Measurements from ENCODE around the gene SH3D21.

Gene SH3D21

DNA sequence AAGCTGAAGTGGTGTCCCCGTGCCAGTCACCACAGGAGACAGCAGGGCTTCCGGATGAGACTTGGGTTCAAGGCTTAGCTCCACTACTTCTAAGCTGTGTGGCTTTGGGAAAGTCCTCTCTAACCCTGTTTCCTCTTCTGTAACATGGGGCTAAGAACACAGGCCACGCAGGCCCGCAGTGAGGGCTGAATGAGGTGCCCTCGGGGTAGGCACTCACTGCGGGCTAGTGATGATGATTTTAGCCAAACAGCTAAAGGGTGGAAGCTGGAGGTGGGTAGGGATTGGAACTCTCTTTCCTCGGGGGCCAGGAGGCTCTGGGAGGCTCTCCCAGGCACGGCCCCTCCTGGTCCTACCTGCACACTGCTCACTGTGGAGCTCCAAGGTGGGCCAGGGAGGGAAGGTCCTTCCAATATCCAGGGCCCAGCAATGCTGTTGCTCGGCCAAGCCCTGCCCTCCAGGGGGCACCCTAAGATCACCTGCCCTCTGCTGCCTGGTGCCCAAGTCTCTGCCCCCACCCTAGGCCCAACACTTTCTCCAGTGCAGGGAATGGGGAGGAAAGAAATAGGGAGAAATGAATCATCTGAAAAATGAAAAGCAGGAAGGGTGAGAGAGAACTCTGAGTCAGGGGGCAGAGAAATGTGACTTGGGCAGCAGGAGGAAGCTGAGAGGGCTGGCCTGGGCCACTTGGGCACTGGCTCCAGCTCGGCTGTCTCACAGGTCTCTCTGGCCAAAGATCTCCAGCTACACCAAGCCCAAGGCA is 36.4 kb downstream of the SH3D21 start:
- no peak overlapping the region for H3K27ac ChIP-seq (replicated peaks; ENCODE audit: low read length)
- no peak overlapping the region for H3K14ac ChIP-seq (ENCODE audit: low read length)
- no peaks in the 10 kb centered on the region for H3K9me3 ChIP-seq (replicated peaks in 1 of 2; ENCODE audit: control insufficient read depth in 2 of 2, insufficient read depth in 1 of 2, low read depth in 1 of 2, low read length in 2 of 2)
- peak overlapping the region; percentile 17 for H3K18ac ChIP-seq (ENCODE audit: low read length)
- H3K4me3 ChIP-seq (ENCODE audit: low read length in 2 of 2) = no peak overlapping the region
- DNase-seq (ENCODE audit: low spot score) = no peak
- H2BK120ac ChIP-seq (ENCODE audit: low read depth, low read length) = no peak overlapping the region
- no peak overlapping the region for H2BK12ac ChIP-seq (ENCODE audit: low read length)
- H3K79me1 ChIP-seq (ENCODE audit: low read depth, low read length) = peaks cover 3% of the 10 kb centered on the region
- WGBS, 2 donors (ENCODE audit: extremely low coverage in 2 of 2, insufficient read length in 2 of 2, insufficient replicate concordance in 1 of 2) = no CpG with 5 or more reads among the region's 10 CpGs
- no peak overlapping the region for H2AFZ ChIP-seq (ENCODE audit: low read length)
- H2BK15ac ChIP-seq (ENCODE audit: low read length) = no peak overlapping the region
- no peak overlapping the region for H2BK5ac ChIP-seq (ENCODE audit: low read length)
- no peak overlapping the region for H4K8ac ChIP-seq (ENCODE audit: low read depth, low read length)
- peak overlapping the region; percentile 21 for H2AK5ac ChIP-seq (ENCODE audit: low read depth, low read length)
- H3K4me2 ChIP-seq (ENCODE audit: insufficient read depth, low read length, poor library complexity, severe bottlenecking) = no peak overlapping the region
- no peaks in the 10 kb centered on the region for H3K4me1 ChIP-seq (ENCODE audit: control insufficient read depth in 2 of 2, insufficient read depth in 1 of 2, low read depth in 1 of 2, low read length in 2 of 2)
- H3K27me3 ChIP-seq (ENCODE audit: control insufficient read depth in 3 of 3, insufficient read depth in 3 of 3, low read depth in 1 of 3, low read length in 3 of 3) = no peaks in the 10 kb centered on the region
- peaks cover 32 to 66% of the 10 kb centered on the region in 2 donors for H3K36me3 ChIP-seq (replicated peaks in 1 of 2; ENCODE audit: control insufficient read depth in 2 of 2, insufficient read depth in 2 of 2, low read length in 2 of 2)
- no peak overlapping the region for H3K4ac ChIP-seq (ENCODE audit: low read length)
- H4K91ac ChIP-seq (ENCODE audit: low read depth, low read length, poor library complexity) = no peak overlapping the region
- H3K23ac ChIP-seq (ENCODE audit: low read depth, low read length, poor library complexity) = no peak overlapping the region
- H3K9ac ChIP-seq (ENCODE audit: low read depth, low read length, poor library complexity) = peak overlapping the region; percentile 30

DNA sequence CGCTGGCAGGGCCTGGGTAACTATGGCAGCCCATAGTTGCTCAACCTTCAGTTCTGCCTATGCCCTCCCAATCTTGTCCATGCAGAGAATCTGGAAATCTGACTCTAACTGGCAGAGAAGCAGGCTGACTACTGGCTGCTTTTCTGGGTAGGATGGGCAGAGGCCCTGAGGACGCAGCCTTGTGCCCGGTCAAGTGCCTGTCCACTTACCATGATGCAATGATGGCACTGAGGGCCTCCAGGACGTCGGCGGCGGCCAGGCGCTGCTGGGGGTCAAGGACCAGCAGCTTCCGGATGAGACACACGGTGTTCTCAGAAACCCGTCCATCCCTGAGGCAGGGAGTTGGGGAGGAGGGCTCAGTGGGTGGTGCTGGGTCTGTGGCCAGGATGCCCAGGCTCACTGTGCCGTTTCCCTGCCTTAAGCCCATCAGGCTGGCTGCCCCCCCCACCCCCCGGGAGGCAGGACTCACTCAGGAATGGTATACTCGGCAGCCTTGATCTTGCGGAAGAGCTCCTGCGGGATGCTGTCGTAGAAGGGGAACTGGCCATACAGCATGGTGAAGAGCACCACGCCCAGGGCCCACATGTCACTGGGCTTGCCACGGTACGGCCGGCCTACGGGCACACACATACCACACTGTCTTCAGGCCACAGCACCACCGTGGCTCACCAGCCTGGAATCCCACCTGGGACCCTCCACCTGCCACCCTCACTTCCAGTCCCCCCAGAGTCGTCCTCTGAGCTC is 37.7 kb downstream of the SH3D21 start:
- no CpG with 5 or more reads among the region's 24 CpGs for WGBS, 2 donors (ENCODE audit: extremely low coverage in 2 of 2, insufficient read length in 2 of 2, insufficient replicate concordance in 1 of 2)
- H2BK120ac ChIP-seq (ENCODE audit: low read depth, low read length) = no peak overlapping the region
- no peak overlapping the region for H3K27ac ChIP-seq (replicated peaks; ENCODE audit: low read length)
- no peak overlapping the region for H2BK15ac ChIP-seq (ENCODE audit: low read length)
- H3K27me3 ChIP-seq (ENCODE audit: control insufficient read depth in 3 of 3, insufficient read depth in 3 of 3, low read depth in 1 of 3, low read length in 3 of 3) = no peaks in the 10 kb centered on the region
- H3K9me3 ChIP-seq (replicated peaks in 1 of 2; ENCODE audit: control insufficient read depth in 2 of 2, insufficient read depth in 1 of 2, low read depth in 1 of 2, low read length in 2 of 2) = peaks cover 0 to 1% of the 10 kb centered on the region in 2 donors
- H3K18ac ChIP-seq (ENCODE audit: low read length) = no peak overlapping the region
- H4K8ac ChIP-seq (ENCODE audit: low read depth, low read length) = no peak overlapping the region
- no peak for DNase-seq (ENCODE audit: low spot score)
- H2BK5ac ChIP-seq (ENCODE audit: low read length) = no peak overlapping the region
- H3K9ac ChIP-seq (ENCODE audit: low read depth, low read length, poor library complexity) = peak overlapping the region; percentile 30
- H3K4ac ChIP-seq (ENCODE audit: low read length) = no peak overlapping the region
- H2AK5ac ChIP-seq (ENCODE audit: low read depth, low read length) = no peak overlapping the region
- H3K23ac ChIP-seq (ENCODE audit: low read depth, low read length, poor library complexity) = peak overlapping the region; percentile 8
- H2BK12ac ChIP-seq (ENCODE audit: low read length) = no peak overlapping the region
- H3K4me1 ChIP-seq (ENCODE audit: control insufficient read depth in 2 of 2, insufficient read depth in 1 of 2, low read depth in 1 of 2, low read length in 2 of 2) = no peaks in the 10 kb centered on the region
- no peak overlapping the region for H3K4me2 ChIP-seq (ENCODE audit: insufficient read depth, low read length, poor library complexity, severe bottlenecking)
- no peak overlapping the region for H3K4me3 ChIP-seq (ENCODE audit: low read length in 2 of 2)
- no peak overlapping the region for H4K91ac ChIP-seq (ENCODE audit: low read depth, low read length, poor library complexity)
- peaks cover 3% of the 10 kb centered on the region for H3K79me1 ChIP-seq (ENCODE audit: low read depth, low read length)
- no peak overlapping the region for H3K14ac ChIP-seq (ENCODE audit: low read length)
- H3K36me3 ChIP-seq (replicated peaks in 1 of 2; ENCODE audit: control insufficient read depth in 2 of 2, insufficient read depth in 2 of 2, low read length in 2 of 2) = peaks cover 42 to 78% of the 10 kb centered on the region in 2 donors
- H2AFZ ChIP-seq (ENCODE audit: low read length) = no peak overlapping the region

- Histone ChIP-seq H3K4me3 (ENCODE audit: low read length in 2 of 2) (no peak overlapping the region), H3K14ac (ENCODE audit: low read length) (no peak overlapping the region), H3K18ac (ENCODE audit: low read length) (no peak overlapping the region), H2BK15ac (ENCODE audit: low read length) (no peak overlapping the region), H3K4ac (ENCODE audit: low read length) (no peak overlapping the region), H3K4me1 (ENCODE audit: control insufficient read depth in 2 of 2, insufficient read depth in 1 of 2, low read depth in 1 of 2, low read length in 2 of 2) (no peaks in the 10 kb centered on the region), H3K9ac (ENCODE audit: low read depth, low read length, poor library complexity) (no peak overlapping the region), H4K91ac (ENCODE audit: low read depth, low read length, poor library complexity) (no peak overlapping the region), H4K8ac (ENCODE audit: low read depth, low read length) (no peak overlapping the region), H3K4me2 (ENCODE audit: insufficient read depth, low read length, poor library complexity, severe bottlenecking) (no peak overlapping the region), H2BK120ac (ENCODE audit: low read depth, low read length) (no peak overlapping the region), H3K27me3 (ENCODE audit: control insufficient read depth in 3 of 3, insufficient read depth in 3 of 3, low read depth in 1 of 3, low read length in 3 of 3) (no peaks in the 10 kb centered on the region), H3K23ac (ENCODE audit: low read depth, low read length, poor library complexity) (peak overlapping the region; percentile 8), H2AFZ (ENCODE audit: low read length) (no peak overlapping the region), H2BK12ac (ENCODE audit: low read length) (no peak overlapping the region), H3K36me3 (replicated peaks in 1 of 2; ENCODE audit: control insufficient read depth in 2 of 2, insufficient read depth in 2 of 2, low read length in 2 of 2) (peaks cover 46 to 83% of the 10 kb centered on the region in 2 donors), H3K27ac (replicated peaks; ENCODE audit: low read length) (no peak overlapping the region), H3K79me1 (ENCODE audit: low read depth, low read length) (peaks cover 3% of the 10 kb centered on the region), H2AK5ac (ENCODE audit: low read depth, low read length) (no peak overlapping the region), H2BK5ac (ENCODE audit: low read length) (no peak overlapping the region), H3K9me3 (replicated peaks in 1 of 2; ENCODE audit: control insufficient read depth in 2 of 2, insufficient read depth in 1 of 2, low read depth in 1 of 2, low read length in 2 of 2) (peaks cover 0 to 1% of the 10 kb centered on the region in 2 donors)
- WGBS, 2 donors (ENCODE audit: extremely low coverage in 2 of 2, insufficient read length in 2 of 2, insufficient replicate concordance in 1 of 2) = no CpG with 5 or more reads among the region's 8 CpGs
- no peak for DNase-seq (ENCODE audit: low spot score)
Measured at GRCh38 chr1:36344395-36344680, 38.2 kb downstream of the SH3D21 start.

DNA sequence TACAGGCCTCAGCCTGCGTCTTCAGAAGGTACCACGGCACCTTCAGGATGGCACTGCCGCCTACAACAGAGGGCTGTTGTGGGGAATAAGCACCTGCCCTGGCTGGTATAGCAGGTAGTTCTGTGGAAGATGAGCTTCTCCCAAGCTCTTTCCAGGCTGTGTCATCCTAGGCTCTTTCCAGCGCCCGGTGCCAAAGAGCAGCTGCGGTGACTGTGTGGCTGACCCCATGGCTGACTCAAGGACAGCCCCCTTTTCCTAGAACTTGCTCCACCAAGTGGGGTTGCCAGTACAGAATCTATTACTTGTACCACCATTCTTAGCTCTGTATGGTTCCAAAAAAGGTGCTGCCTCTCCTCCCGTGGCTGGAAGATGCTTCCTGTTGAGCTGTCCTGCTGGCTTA is 39.2 kb downstream of the SH3D21 start:
- Histone ChIP-seq H3K27ac (replicated peaks; ENCODE audit: low read length) (no peak overlapping the region), H3K23ac (ENCODE audit: low read depth, low read length, poor library complexity) (no peak overlapping the region)

More for the DNA sequence above, 39.2 kb downstream of the SH3D21 start:
- WGBS, 2 donors (ENCODE audit: extremely low coverage in 2 of 2, insufficient read length in 2 of 2, insufficient replicate concordance in 1 of 2) = no CpG with 5 or more reads among the region's 7 CpGs
- Histone ChIP-seq H3K9me3 (replicated peaks in 1 of 2; ENCODE audit: control insufficient read depth in 2 of 2, insufficient read depth in 1 of 2, low read depth in 1 of 2, low read length in 2 of 2) (peaks cover 0 to 1% of the 10 kb centered on the region in 2 donors), H2AFZ (ENCODE audit: low read length) (no peak overlapping the region), H3K79me1 (ENCODE audit: low read depth, low read length) (peaks cover 3% of the 10 kb centered on the region), H3K4me3 (ENCODE audit: low read length in 2 of 2) (no peak overlapping the region), H4K91ac (ENCODE audit: low read depth, low read length, poor library complexity) (no peak overlapping the region), H2BK5ac (ENCODE audit: low read length) (no peak overlapping the region), H3K4ac (ENCODE audit: low read length) (no peak overlapping the region), H3K9ac (ENCODE audit: low read depth, low read length, poor library complexity) (no peak overlapping the region), H3K4me2 (ENCODE audit: insufficient read depth, low read length, poor library complexity, severe bottlenecking) (no peak overlapping the region), H2BK120ac (ENCODE audit: low read depth, low read length) (no peak overlapping the region), H3K27me3 (ENCODE audit: control insufficient read depth in 3 of 3, insufficient read depth in 3 of 3, low read depth in 1 of 3, low read length in 3 of 3) (no peaks in the 10 kb centered on the region), H4K8ac (ENCODE audit: low read depth, low read length) (no peak overlapping the region), H3K36me3 (replicated peaks in 1 of 2; ENCODE audit: control insufficient read depth in 2 of 2, insufficient read depth in 2 of 2, low read length in 2 of 2) (peaks cover 47 to 77% of the 10 kb centered on the region in 2 donors), H2BK12ac (ENCODE audit: low read length) (no peak overlapping the region), H3K14ac (ENCODE audit: low read length) (no peak overlapping the region), H3K18ac (ENCODE audit: low read length) (no peak overlapping the region), H3K4me1 (ENCODE audit: control insufficient read depth in 2 of 2, insufficient read depth in 1 of 2, low read depth in 1 of 2, low read length in 2 of 2) (peaks cover 2 to 4% of the 10 kb centered on the region in 2 donors), H2BK15ac (ENCODE audit: low read length) (no peak overlapping the region), H2AK5ac (ENCODE audit: low read depth, low read length) (no peak overlapping the region)
- DNase-seq (ENCODE audit: low spot score) = no peak

All from neuronal stem cell (in vitro differentiated cells).